ENCODE results near the gene BZW2. TPM values are rescaled to one million over a fixed set of nuclear protein-coding genes. Genes with fewer than 3 reads are reported as not detected.

The BZW2 gene
- total RNA-seq, 1 donor from 2014 or later = 84.9 TPM

DNA sequence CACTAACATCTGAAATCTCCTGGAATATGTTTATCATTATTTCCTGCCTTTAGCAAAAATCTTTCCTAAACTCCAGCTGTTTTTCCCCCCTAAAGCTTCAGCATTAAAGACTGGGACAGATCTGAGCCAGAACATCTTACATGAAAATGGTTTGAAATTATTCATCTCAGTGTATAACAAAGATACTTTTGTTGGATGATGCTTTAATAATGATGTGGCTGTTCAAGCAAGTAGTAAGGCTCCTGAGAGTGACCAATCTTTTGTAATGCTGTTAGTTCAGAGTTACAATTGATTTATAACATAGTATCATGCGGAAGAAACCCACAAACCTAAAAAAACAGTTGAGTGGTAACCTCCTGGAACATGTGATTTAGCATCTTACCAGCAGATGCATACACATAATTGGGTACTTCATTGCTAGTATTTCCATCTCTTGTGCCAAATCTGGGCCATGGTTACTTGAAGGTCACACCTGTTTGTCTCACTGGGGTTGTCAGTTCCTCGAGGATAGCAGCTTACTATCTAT lies 1.5 kb downstream of the BZW2 start:
- Histone ChIP-seq H3K27me3 (ENCODE audit: insufficient read depth, low read length) (no peaks in the 10 kb centered on the region), H4K20me1 (ENCODE audit: insufficient read depth, low read length) (peaks cover 46% of the 10 kb centered on the region), H3K27ac (ENCODE audit: low read depth, low read length) (no peak overlapping the region), H3K79me2 (ENCODE audit: insufficient read depth, low read length) (peaks cover 90% of the 10 kb centered on the region), H3K9ac (ENCODE audit: low read length) (peak overlapping the region; percentile 90), H3K36me3 (ENCODE audit: insufficient read depth, low read length) (no peaks in the 10 kb centered on the region), H3K4me2 (ENCODE audit: low read length) (peak overlapping the region; percentile 95), H3K4me3 (ENCODE audit: insufficient read depth, low read depth, low read length) (peak overlapping the region; percentile 90), H3K9me3 (ENCODE audit: insufficient read depth, low read depth, low read length) (no peaks in the 10 kb centered on the region), H3K4me1 (ENCODE audit: insufficient read depth, low read length) (peaks cover 31% of the 10 kb centered on the region), H2AFZ (ENCODE audit: low read depth, low read length) (no peak overlapping the region)
- FAIRE-seq (no peak), DNase-seq (ENCODE audit: low read depth) (peak; percentile 75)
- Mint-ChIP-seq H3K27me3 (ENCODE audit: low read depth, unreplicated experiment) (no peaks in the 10 kb centered on the region), H3K4me1 (ENCODE audit: low read depth, unreplicated experiment) (peaks cover 39% of the 10 kb centered on the region), H3K36me3 (ENCODE audit: low read depth, unreplicated experiment) (peaks cover 5% of the 10 kb centered on the region), H3K4me3 (ENCODE audit: unreplicated experiment) (peak overlapping the region; percentile 100), H3K9me3 (ENCODE audit: unreplicated experiment) (no peaks in the 10 kb centered on the region), H3K27ac (ENCODE audit: unreplicated experiment) (no peak overlapping the region)
- TF ChIP-seq CTCF (IDR thresholded peaks at IDR 0.05; ENCODE audit: insufficient read depth, low read depth, low read length) (no peak), EZH2 (IDR thresholded peaks at IDR 0.05; ENCODE audit: insufficient read depth, low read length) (no peak)

DNA sequence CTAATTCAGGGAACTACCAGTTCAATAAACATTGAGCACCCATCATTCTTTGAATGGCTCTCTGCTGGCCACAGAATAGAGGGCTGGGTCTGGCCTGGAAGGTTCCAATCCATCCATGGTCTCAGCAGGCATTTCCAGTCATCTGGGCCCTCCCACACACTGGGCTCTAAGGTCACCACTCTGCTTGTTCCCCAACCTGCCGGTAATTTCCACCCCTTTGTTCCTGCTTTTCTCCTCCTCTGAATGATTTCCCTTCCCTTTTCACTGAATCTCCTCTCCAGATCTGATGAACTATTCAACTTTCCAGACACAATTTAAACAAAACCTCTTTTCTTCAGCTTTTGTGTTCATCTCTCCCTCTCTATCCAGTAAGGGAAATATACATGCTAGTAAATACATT lies 2.6 kb downstream of the BZW2 start:
- H3K36me3 ChIP-seq (ENCODE audit: insufficient read depth, low read length) = no peaks in the 10 kb centered on the region
- H3K27me3 ChIP-seq (ENCODE audit: insufficient read depth, low read length) = no peaks in the 10 kb centered on the region
- no peak overlapping the region for H2AFZ ChIP-seq (ENCODE audit: low read depth, low read length)
- Mint-ChIP-seq H3K4me1 (ENCODE audit: low read depth, unreplicated experiment) (peaks cover 32% of the 10 kb centered on the region), H3K9me3 (ENCODE audit: unreplicated experiment) (no peaks in the 10 kb centered on the region), H3K27me3 (ENCODE audit: low read depth, unreplicated experiment) (no peaks in the 10 kb centered on the region), H3K27ac (ENCODE audit: unreplicated experiment) (peak overlapping the region; percentile 28), H3K4me3 (ENCODE audit: unreplicated experiment) (peak overlapping the region; percentile 77), H3K36me3 (ENCODE audit: low read depth, unreplicated experiment) (peaks cover 4% of the 10 kb centered on the region)
- peak overlapping the region; percentile 24 for H3K4me3 ChIP-seq (ENCODE audit: insufficient read depth, low read depth, low read length)
- H3K9ac ChIP-seq (ENCODE audit: low read length) = peak overlapping the region; percentile 19
- no peaks in the 10 kb centered on the region for H3K9me3 ChIP-seq (ENCODE audit: insufficient read depth, low read depth, low read length)
- peak overlapping the region; percentile 35 for H3K27ac ChIP-seq (ENCODE audit: low read depth, low read length)
- peaks cover 56% of the 10 kb centered on the region for H4K20me1 ChIP-seq (ENCODE audit: insufficient read depth, low read length)
- H3K4me2 ChIP-seq (ENCODE audit: low read length) = peak overlapping the region; percentile 95
- peaks cover 92% of the 10 kb centered on the region for H3K79me2 ChIP-seq (ENCODE audit: insufficient read depth, low read length)
- peaks cover 31% of the 10 kb centered on the region for H3K4me1 ChIP-seq (ENCODE audit: insufficient read depth, low read length)
- no peak for DNase-seq (ENCODE audit: low read depth)
- no peak for FAIRE-seq
- no peak for TF ChIP-seq EZH2 (IDR thresholded peaks at IDR 0.05; ENCODE audit: insufficient read depth, low read length)

DNA sequence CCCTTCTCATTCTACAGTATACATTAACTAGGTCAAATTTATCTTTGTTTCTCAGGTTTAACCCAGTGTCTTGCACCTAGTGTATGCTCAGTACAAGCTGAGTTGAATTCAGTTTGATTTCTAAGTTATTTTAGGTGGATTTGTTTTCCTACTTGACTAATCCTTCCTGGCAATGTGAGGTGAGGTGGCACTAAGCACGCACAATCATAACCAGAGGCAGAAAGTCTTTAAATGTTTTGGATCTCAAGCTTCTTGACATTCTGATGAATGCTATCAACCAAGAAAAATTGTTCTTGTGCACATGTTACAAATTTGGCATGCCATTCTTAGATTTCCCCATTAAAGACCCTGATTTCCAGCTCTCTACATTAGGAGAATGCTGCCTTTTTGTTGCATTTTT lies 3.2 kb downstream of the BZW2 start:
- no peaks in the 10 kb centered on the region for H3K27me3 Mint-ChIP-seq (ENCODE audit: low read depth, unreplicated experiment)
- peaks cover 27% of the 10 kb centered on the region for H3K4me1 ChIP-seq (ENCODE audit: insufficient read depth, low read length)
- no peaks in the 10 kb centered on the region for H3K36me3 ChIP-seq (ENCODE audit: insufficient read depth, low read length)
- DNase-seq (ENCODE audit: low read depth) = peak; percentile 60
- peaks cover 4% of the 10 kb centered on the region for H3K36me3 Mint-ChIP-seq (ENCODE audit: low read depth, unreplicated experiment)
- H3K79me2 ChIP-seq (ENCODE audit: insufficient read depth, low read length) = peaks cover 93% of the 10 kb centered on the region
- no peak for FAIRE-seq
- H3K9me3 ChIP-seq (ENCODE audit: insufficient read depth, low read depth, low read length) = no peaks in the 10 kb centered on the region
- no peak overlapping the region for H2AFZ ChIP-seq (ENCODE audit: low read depth, low read length)
- peaks cover 27% of the 10 kb centered on the region for H3K4me1 Mint-ChIP-seq (ENCODE audit: low read depth, unreplicated experiment)
- no peak overlapping the region for H3K4me3 ChIP-seq (ENCODE audit: insufficient read depth, low read depth, low read length)
- H3K27ac ChIP-seq (ENCODE audit: low read depth, low read length) = peak overlapping the region; percentile 35
- H3K4me3 Mint-ChIP-seq (ENCODE audit: unreplicated experiment) = peak overlapping the region; percentile 77
- H3K9ac ChIP-seq (ENCODE audit: low read length) = peak overlapping the region; percentile 1
- H4K20me1 ChIP-seq (ENCODE audit: insufficient read depth, low read length) = peaks cover 55% of the 10 kb centered on the region
- TF ChIP-seq EZH2 (IDR thresholded peaks at IDR 0.05; ENCODE audit: insufficient read depth, low read length) (no peak), CTCF (IDR thresholded peaks at IDR 0.05; ENCODE audit: insufficient read depth, low read depth, low read length) (no peak)
- no peak overlapping the region for H3K27ac Mint-ChIP-seq (ENCODE audit: unreplicated experiment)
- no peaks in the 10 kb centered on the region for H3K9me3 Mint-ChIP-seq (ENCODE audit: unreplicated experiment)
- no peaks in the 10 kb centered on the region for H3K27me3 ChIP-seq (ENCODE audit: insufficient read depth, low read length)
- peak overlapping the region; percentile 95 for H3K4me2 ChIP-seq (ENCODE audit: low read length)
